DOHH2 (cell line): Measurements from ENCODE around the gene DHRS3.

Experiments used
- H3F3A ChIP-seq: fragments of 200-600 bp; sonication (generic), shearing (Covaris generic); 2 replicates; pipeline ENCODE4 v1.6.0; 2016; ENCODE audit warnings: antibody characterized with exemption, mild to moderate bottlenecking; ENCODE audit not compliant: control insufficient read depth, insufficient read depth
- H3K27ac ChIP-seq: fragments of 200-600 bp; sonication (generic); 2 replicates; pipeline ENCODE4 v1.5.1; 2014; ENCODE audit warnings: low read depth, mild to moderate bottlenecking, low read length, moderate library complexity
- H3K27me3 ChIP-seq: fragments of 200-600 bp; sonication (generic); 2 replicates; pipeline ENCODE4 v1.6.1; 2014; ENCODE audit warnings: mild to moderate bottlenecking, low read length, mixed read lengths; ENCODE audit not compliant: control insufficient read depth
- H3K36me3 ChIP-seq: fragments of 200-600 bp; sonication (generic); 2 replicates; pipeline ENCODE4 v1.6.1; 2014; ENCODE audit warnings: mild to moderate bottlenecking, low read length, moderate library complexity, mixed read lengths; ENCODE audit not compliant: control insufficient read depth
- H3K4me1 ChIP-seq: fragments of 200-600 bp; sonication (generic); 2 replicates; pipeline ENCODE4 v1.6.1; 2014; ENCODE audit warnings: mild to moderate bottlenecking, low read length, mixed read lengths; ENCODE audit not compliant: control insufficient read depth
- H3K4me2 ChIP-seq: fragments of 200-600 bp; sonication (generic); 2 replicates; pipeline ENCODE4 v1.6.0; 2014; ENCODE audit warnings: mild to moderate bottlenecking, low read length, moderate library complexity
- H3K4me3 ChIP-seq: fragments of 200-600 bp; sonication (generic); 2 replicates; pipeline ENCODE4 v1.5.1; 2014; ENCODE audit warnings: mild to moderate bottlenecking, low read length, mixed read lengths
- H3K79me2 ChIP-seq: fragments of 200-600 bp; sonication (generic); 2 replicates; pipeline ENCODE4 v1.6.1; 2014; ENCODE audit warnings: mild to moderate bottlenecking, low read length, mixed read lengths; ENCODE audit not compliant: control insufficient read depth
- H3K9me2 ChIP-seq: fragments of 200-600 bp; sonication (generic); replicated peaks from 2 replicates; pipeline ENCODE4 v1.6.1; 2014; ENCODE audit warnings: mild to moderate bottlenecking, low read length, mixed read lengths; ENCODE audit not compliant: control insufficient read depth
- H3K9me3 ChIP-seq: fragments of 200-600 bp; sonication (generic); 2 replicates; pipeline ENCODE4 v1.6.1; 2014; ENCODE audit warnings: antibody characterized with exemption, low read length, mixed read lengths; ENCODE audit not compliant: control insufficient read depth, insufficient read depth
- H4K20me1 ChIP-seq: fragments of 200-600 bp; sonication (generic); 2 replicates; pipeline ENCODE4 v1.6.0; 2014; ENCODE audit warnings: low read depth, mild to moderate bottlenecking, antibody characterized with exemption, low read length, moderate library complexity; ENCODE audit not compliant: control insufficient read depth, insufficient read depth
- CTCF ChIP-seq: fragments of 200-600 bp; sonication (generic); IDR thresholded peaks from one replicate; pipeline ENCODE4 v1.5.1; 2014; ENCODE audit warnings: antibody characterized with exemption, mild to moderate bottlenecking, low read depth, low read length; ENCODE audit not compliant: poor library complexity, severe bottlenecking
- EZH2phosphoT487 ChIP-seq: fragments of 200-600 bp; sonication (generic); IDR thresholded peaks from 2 replicates; pipeline ENCODE4 v1.6.1; 2017; ENCODE audit warnings: borderline replicate concordance, mild to moderate bottlenecking, antibody characterized with exemption, low read length, moderate library complexity, mixed read lengths

Gene DHRS3

GRCh38 chr1:12530462-12531178 is 87.4 kb downstream of the DHRS3 start:
- H3K27ac ChIP-seq = no peak overlapping the region

GRCh38 chr1:12529640-12530174 is 88.3 kb downstream of the DHRS3 start:
- Histone ChIP-seq H3K4me1 (no peaks in the 10 kb centered on the region), H3K9me2 (no peaks in the 10 kb centered on the region), H3K79me2 (no peaks in the 10 kb centered on the region), H3K9me3 (no peaks in the 10 kb centered on the region), H3K36me3 (no peaks in the 10 kb centered on the region), H3K27me3 (no peaks in the 10 kb centered on the region), H3K27ac (no peak overlapping the region), H3K4me2 (no peak overlapping the region), H3F3A (no peaks in the 10 kb centered on the region), H4K20me1 (no peaks in the 10 kb centered on the region), H3K4me3 (no peak overlapping the region)
- TF ChIP-seq EZH2phosphoT487 (no peak), CTCF (no peak)

More at GRCh38 chr1:12530462-12531178, 87.4 kb downstream of the DHRS3 start:
- no peaks in the 10 kb centered on the region for H3K9me2 ChIP-seq
- H3F3A ChIP-seq = no peaks in the 10 kb centered on the region
- H3K27me3 ChIP-seq = no peaks in the 10 kb centered on the region
- no peak overlapping the region for H3K4me3 ChIP-seq
- H3K79me2 ChIP-seq = no peaks in the 10 kb centered on the region
- no peaks in the 10 kb centered on the region for H3K9me3 ChIP-seq
- no peaks in the 10 kb centered on the region for H4K20me1 ChIP-seq
- H3K4me2 ChIP-seq = no peak overlapping the region
- no peak for TF ChIP-seq CTCF
- no peak for TF ChIP-seq EZH2phosphoT487
- no peaks in the 10 kb centered on the region for H3K4me1 ChIP-seq
- H3K36me3 ChIP-seq = no peaks in the 10 kb centered on the region

GRCh38 chr1:12528021-12528852 is 89.8 kb downstream of the DHRS3 start:
- no peak overlapping the region for H3K27ac ChIP-seq
- H3F3A ChIP-seq = no peaks in the 10 kb centered on the region
- TF ChIP-seq CTCF (no peak), EZH2phosphoT487 (no peak)
- no peaks in the 10 kb centered on the region for H3K9me3 ChIP-seq
- H3K4me2 ChIP-seq = no peak overlapping the region
- H4K20me1 ChIP-seq = no peaks in the 10 kb centered on the region
- no peaks in the 10 kb centered on the region for H3K79me2 ChIP-seq
- H3K27me3 ChIP-seq = no peaks in the 10 kb centered on the region
- H3K4me1 ChIP-seq = no peaks in the 10 kb centered on the region
- H3K4me3 ChIP-seq = no peak overlapping the region
- H3K9me2 ChIP-seq = no peaks in the 10 kb centered on the region
- H3K36me3 ChIP-seq = no peaks in the 10 kb centered on the region
